Liver (tissue), 9 donors: Measurements from ENCODE around the gene IFNW1. TPM values are rescaled to one million over a fixed set of nuclear protein-coding genes. Genes with fewer than 3 reads are reported as not detected.

ENCODE experiments used
- DNase-seq: peaks from one replicate; pipeline ENCODE4 v3.0.0-alpha.2; 2017; ENCODE audit warnings: low spot score
- H3K27ac ChIP-seq, 2 donors: one replicate each; pipeline ENCODE4 v1.7.0; 2013; ENCODE audit warnings: inconsistent platforms in 2 of 2, low read length in 2 of 2, control low read depth in 1 of 2, low read depth in 1 of 2, mild to moderate bottlenecking in 1 of 2
- H3K27me3 ChIP-seq, 4 donors: one replicate each; pipeline versions ENCODE4 v1.6.1 to v1.7.0; 2013; ENCODE audit warnings: low read length in 3 of 4, inconsistent platforms in 1 of 4, mild to moderate bottlenecking in 1 of 4, moderate library complexity in 1 of 4; ENCODE audit not compliant: control insufficient read depth in 4 of 4, insufficient read depth in 4 of 4
- H3K36me3 ChIP-seq, 4 donors: one replicate each; pipeline versions ENCODE4 v1.6.1 to v1.7.0; 2013; ENCODE audit warnings: low read length in 3 of 4, mild to moderate bottlenecking in 3 of 4, low read depth in 1 of 4, moderate library complexity in 1 of 4; ENCODE audit not compliant: control insufficient read depth in 4 of 4, insufficient read depth in 3 of 4
- H3K4me1 ChIP-seq, 4 donors: one replicate each; pipeline versions ENCODE4 v1.6.1 to v1.7.0; 2013; ENCODE audit warnings: low read length in 3 of 4, mild to moderate bottlenecking in 3 of 4, moderate library complexity in 1 of 4; ENCODE audit not compliant: control insufficient read depth in 4 of 4, insufficient read depth in 4 of 4
- H3K4me3 ChIP-seq, 3 donors: one replicate each; pipeline versions ENCODE4 v1.6.1 to v1.7.0; 2013; ENCODE audit warnings: low read length in 3 of 3, control low read depth in 1 of 3, low read depth in 1 of 3, mild to moderate bottlenecking in 1 of 3
- H3K9ac ChIP-seq, 2 donors: one replicate each; pipeline ENCODE4 v1.7.0; 2013; ENCODE audit warnings: low read length in 2 of 2, mild to moderate bottlenecking in 2 of 2, moderate library complexity in 2 of 2, control low read depth in 1 of 2, low read depth in 1 of 2
- H3K9me3 ChIP-seq, 4 donors: one replicate each; pipeline versions ENCODE4 v1.6.1 to v1.7.0; 2013; ENCODE audit warnings: low read length in 3 of 4; ENCODE audit not compliant: control insufficient read depth in 4 of 4
- ATF3 ChIP-seq: IDR thresholded peaks from 2 replicates; pipeline ENCODE4 v1.6.1; 2016; ENCODE audit warnings: antibody characterized with exemption
- CTCF ChIP-seq: fragments of 150-350 bp; IDR thresholded peaks from 2 replicates; pipeline ENCODE4 v1.5.1; 2017; ENCODE audit warnings: improper control_type of control experiment, low read depth, low read length; ENCODE audit not compliant: missing input control
- EGR1 ChIP-seq, 2 donors: IDR thresholded peaks; 2 replicates each; pipeline ENCODE4 v1.6.1; 2016 to 2018; ENCODE audit warnings: antibody characterized with exemption in 2 of 2, low read depth in 2 of 2
- FOXA1 ChIP-seq: IDR thresholded peaks from 2 replicates; pipeline ENCODE4 v1.6.1; 2016; ENCODE audit warnings: antibody characterized with exemption
- FOXA2 ChIP-seq: IDR thresholded peaks from 2 replicates; pipeline ENCODE4 v1.6.1; 2016; ENCODE audit warnings: antibody characterized with exemption
- GABPA ChIP-seq, 2 donors: IDR thresholded peaks in 1 of 2; conservative IDR thresholded peaks in 1 of 2; 2 replicates each; pipeline ENCODE4 v1.6.1; 2016; ENCODE audit warnings: antibody characterized with exemption in 2 of 2, mild to moderate bottlenecking in 1 of 2, moderate library complexity in 1 of 2
- HNF4A ChIP-seq, 2 donors: conservative IDR thresholded peaks; 2 replicates each; pipeline ENCODE4 v1.6.1; 2016; ENCODE audit warnings: antibody characterized with exemption in 2 of 2, mild to moderate bottlenecking in 2 of 2
- HNF4G ChIP-seq: IDR thresholded peaks from 2 replicates; pipeline ENCODE4 v1.6.1; 2016; ENCODE audit warnings: antibody characterized with exemption
- JUND ChIP-seq, 2 donors: IDR thresholded peaks; 2 replicates each; pipeline ENCODE4 v1.6.1; 2016; ENCODE audit warnings: antibody characterized with exemption in 2 of 2
- MAX ChIP-seq: IDR thresholded peaks from 2 replicates; pipeline ENCODE4 v1.6.1; 2016; ENCODE audit warnings: antibody characterized with exemption
- NR2F2 ChIP-seq: IDR thresholded peaks from 2 replicates; pipeline ENCODE4 v1.6.1; 2016; ENCODE audit warnings: antibody characterized with exemption
- RAD21 ChIP-seq, 2 donors: IDR thresholded peaks; 2 replicates each; pipeline ENCODE4 v1.6.1; 2016; ENCODE audit warnings: antibody characterized with exemption in 2 of 2, mild to moderate bottlenecking in 2 of 2
- REST ChIP-seq: IDR thresholded peaks from 2 replicates; pipeline ENCODE4 v1.6.1; 2016; ENCODE audit warnings: antibody characterized with exemption, mild to moderate bottlenecking
- RXRA ChIP-seq, 2 donors: IDR thresholded peaks; 2 replicates each; pipeline ENCODE4 v1.6.1; 2017 to 2018; ENCODE audit warnings: antibody characterized with exemption in 2 of 2, mild to moderate bottlenecking in 1 of 2
- SP1 ChIP-seq: IDR thresholded peaks from 2 replicates; pipeline ENCODE4 v1.6.1; 2018; ENCODE audit warnings: antibody characterized with exemption, mild to moderate bottlenecking
- TAF1 ChIP-seq: conservative IDR thresholded peaks from 2 replicates; pipeline ENCODE4 v1.6.1; 2016; ENCODE audit warnings: antibody characterized with exemption, mild to moderate bottlenecking
- YY1 ChIP-seq: IDR thresholded peaks from 2 replicates; pipeline ENCODE4 v1.6.1; 2016; ENCODE audit warnings: antibody characterized with exemption, mild to moderate bottlenecking
- WGBS: extraction: QIAGEN DNeasy Blood & Tissue Kit; methylation state at CpG from one replicate; pipeline ENCODE4 v1.1.7; 2013; 5-methylcytosine and 5-hydroxymethylcytosine counted together
- polyA plus RNA-seq, 2 donors: library from polyadenylated mRNA; stranded (reverse) in 1 of 2; unstranded in 1 of 2; fragments of 200-250 nt in 1 of 2; fragments of >200 nt in 1 of 2; fragmentation: Nextera tagmentation in 1 of 2; extraction: Ambion mirVana in 1 of 2; gene quantifications; one replicate each; pipeline versions ENCODE4 v1.2.1 to v1.2.3, GENCODE V29; 2013 to 2015
- total RNA-seq, 2 donors: library from RNA; depleted of rRNA; stranded (reverse); fragments of >200 nt; gene quantifications; one replicate each; pipeline ENCODE4 v1.2.3, GENCODE V29; 2014
- donor health status: healthy.
- donor health status: healthy.
- donor health status: healthy.
- donor health status: healthy.
- donor health status: healthy.

Gene IFNW1
- total and polyA plus RNA-seq, 4 donors: not detected

GRCh38 chr9:21121079-21121478 lies 20.6 kb downstream of the IFNW1 start:
- Histone ChIP-seq H3K4me3 (no peak overlapping the region), H3K4me1 (no peaks in the 10 kb centered on the region), H3K27me3 (no peaks in the 10 kb centered on the region), H3K27ac (no peak overlapping the region), H3K9ac (no peak overlapping the region), H3K9me3 (no peaks in the 10 kb centered on the region), H3K36me3 (no peaks in the 10 kb centered on the region)
- WGBS: 84% methylated on average over 2 of the region's 2 CpGs
- DNase-seq: no peak
- no peak for TF ChIP-seq REST
- TF ChIP-seq GABPA (IDR thresholded peaks at IDR 0.05 in 1 of 2, conservative IDR thresholded peaks at IDR 0.05 in 1 of 2): no peak
- no peak for TF ChIP-seq TAF1
- TF ChIP-seq FOXA1: no peak
- TF ChIP-seq EGR1 (IDR thresholded peaks at IDR 0.05; ENCODE audit: low read depth in 2 of 2): no peak
- TF ChIP-seq RXRA (IDR thresholded peaks at IDR 0.05): no peak
- no peak for TF ChIP-seq HNF4A (conservative IDR thresholded peaks at IDR 0.05)
- TF ChIP-seq SP1: no peak
- no peak for TF ChIP-seq JUND (IDR thresholded peaks at IDR 0.05)
- no peak for TF ChIP-seq YY1
- no peak for TF ChIP-seq MAX
- TF ChIP-seq CTCF: no peak
- TF ChIP-seq RAD21 (IDR thresholded peaks at IDR 0.05): no peak
- TF ChIP-seq ATF3: no peak

GRCh38 chr9:21119093-21119770 lies 22.4 kb downstream of the IFNW1 start:
- 69% methylated on average over 7 of the region's 7 CpGs for WGBS
- DNase-seq: no peak
- H3K4me1 ChIP-seq: no peaks in the 10 kb centered on the region
- H3K4me3 ChIP-seq: no peak overlapping the region
- no peaks in the 10 kb centered on the region for H3K27me3 ChIP-seq
- no peaks in the 10 kb centered on the region for H3K9me3 ChIP-seq
- no peak for TF ChIP-seq REST
- no peak for TF ChIP-seq RXRA (IDR thresholded peaks at IDR 0.05)
- TF ChIP-seq JUND (IDR thresholded peaks at IDR 0.05): no peak
- TF ChIP-seq NR2F2: no peak
- no peak for TF ChIP-seq FOXA1
- TF ChIP-seq TAF1: no peak
- no peak for TF ChIP-seq RAD21 (IDR thresholded peaks at IDR 0.05)
- TF ChIP-seq ATF3: no peak
- TF ChIP-seq GABPA (IDR thresholded peaks at IDR 0.05 in 1 of 2, conservative IDR thresholded peaks at IDR 0.05 in 1 of 2): no peak
- TF ChIP-seq FOXA2: no peak
- TF ChIP-seq MAX: no peak
- no peak for TF ChIP-seq EGR1 (IDR thresholded peaks at IDR 0.05; ENCODE audit: low read depth in 2 of 2)
- no peak for TF ChIP-seq HNF4G
- no peaks in the 10 kb centered on the region for H3K36me3 ChIP-seq
- no peak overlapping the region for H3K27ac ChIP-seq
- H3K9ac ChIP-seq: no peak overlapping the region
